Fibroblast of skin of right biceps (primary cell): ENCODE results near the gene CBLC.

Experiments
- DNase-seq: peaks from one replicate; pipeline ENCODE4 v3.0.0-alpha.2; 2013

Gene CBLC

DNA sequence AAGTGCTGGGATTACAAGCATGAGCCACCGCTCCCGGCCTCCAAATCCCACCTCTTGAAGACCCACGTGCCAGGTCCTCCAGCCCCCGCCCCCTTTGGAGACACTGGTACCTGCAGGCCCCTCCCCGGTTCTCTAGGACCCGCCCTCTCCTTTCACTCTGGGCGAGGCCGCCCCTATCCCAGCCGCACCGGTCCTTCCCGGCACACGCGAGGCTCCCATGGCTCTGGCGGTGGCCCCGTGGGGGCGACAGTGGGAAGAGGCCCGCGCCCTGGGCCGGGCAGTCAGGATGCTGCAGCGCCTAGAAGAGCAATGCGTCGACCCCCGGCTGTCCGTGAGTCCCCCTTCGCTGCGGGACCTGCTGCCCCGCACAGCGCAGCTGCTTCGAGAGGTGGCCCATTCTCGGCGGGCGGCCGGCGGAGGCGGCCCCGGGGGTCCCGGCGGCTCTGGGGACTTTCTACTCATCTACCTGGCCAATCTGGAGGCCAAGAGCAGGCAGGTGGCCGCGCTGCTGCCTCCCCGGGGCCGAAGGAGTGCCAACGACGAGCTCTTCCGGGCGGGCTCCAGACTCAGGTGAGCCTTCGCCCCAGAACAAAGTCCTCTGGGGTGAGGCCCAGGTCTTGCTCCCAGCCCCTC is at the start of gene CBLC:
CBLC (plus strand) TSS at position 176 of the 633 bp plus-strand sequence; CDS start at position 218, 42 bp downstream.
- DNase-seq, result no peak

- DNase-seq, result no peak
These were observed 49.5 kb upstream of the CBLC start for GRCh38 chr19:44728178-44728577.

DNA sequence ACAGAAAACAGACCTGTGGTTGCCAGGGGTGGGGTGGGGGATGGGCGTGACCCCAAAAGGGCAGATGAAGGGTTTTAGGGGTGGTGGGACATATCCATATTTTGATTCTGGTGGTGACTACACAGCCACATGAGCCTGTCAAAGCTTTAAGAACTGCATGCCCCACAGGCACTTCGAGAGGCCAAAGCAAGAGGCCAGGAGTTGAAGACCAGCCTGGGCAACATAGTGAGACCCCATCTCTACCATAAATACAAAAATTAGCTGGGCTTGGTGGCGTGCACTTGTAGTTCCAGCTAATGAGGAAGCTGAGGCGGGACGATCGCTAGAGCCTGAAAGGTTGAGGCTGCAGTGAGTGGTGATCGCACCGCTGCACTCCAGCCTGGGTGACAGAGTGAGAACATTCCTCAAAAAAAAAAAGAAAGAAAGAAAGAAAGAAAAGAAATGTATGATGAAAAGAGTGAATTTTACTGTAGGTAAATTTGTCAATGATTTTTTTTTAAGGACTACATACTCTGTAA is 48.1 kb upstream of the CBLC start:
- DNase-seq, result no peak

GRCh38 chr19:44731081-44731480 is 46.6 kb upstream of the CBLC start:
- no peak for DNase-seq

- DNase-seq, result no peak
These were observed 46.1 kb upstream of the CBLC start for GRCh38 chr19:44731622-44732021.

- DNase-seq, result no peak
These were observed 45.3 kb upstream of the CBLC start for GRCh38 chr19:44732235-44733014.

DNA sequence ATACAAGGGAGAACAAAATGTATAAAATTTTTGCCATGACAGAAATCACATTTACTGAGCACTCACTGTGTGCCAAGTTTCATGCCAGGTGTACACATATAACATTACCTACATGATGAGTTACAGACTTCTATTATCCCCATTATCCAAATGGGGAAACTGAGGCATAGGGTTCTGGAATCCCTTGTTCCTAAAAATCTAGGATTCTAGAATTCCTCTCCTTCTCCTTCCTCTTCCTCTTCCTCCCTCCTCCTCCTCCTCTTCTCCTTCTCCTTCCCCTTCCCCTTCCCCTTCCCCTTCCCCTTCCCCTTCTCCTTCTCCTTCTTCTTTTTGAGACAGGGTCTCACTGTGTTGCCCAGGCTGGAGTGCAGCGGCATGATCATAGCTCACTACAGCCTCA is 43.3 kb upstream of the CBLC start:
- no peak for DNase-seq

GRCh38 chr19:44735011-44735410 is 42.7 kb upstream of the CBLC start:
- no peak for DNase-seq

- DNase-seq, result peak; percentile 65
These were observed 40.2 kb upstream of the CBLC start for GRCh38 chr19:44737238-44738071.

DNA sequence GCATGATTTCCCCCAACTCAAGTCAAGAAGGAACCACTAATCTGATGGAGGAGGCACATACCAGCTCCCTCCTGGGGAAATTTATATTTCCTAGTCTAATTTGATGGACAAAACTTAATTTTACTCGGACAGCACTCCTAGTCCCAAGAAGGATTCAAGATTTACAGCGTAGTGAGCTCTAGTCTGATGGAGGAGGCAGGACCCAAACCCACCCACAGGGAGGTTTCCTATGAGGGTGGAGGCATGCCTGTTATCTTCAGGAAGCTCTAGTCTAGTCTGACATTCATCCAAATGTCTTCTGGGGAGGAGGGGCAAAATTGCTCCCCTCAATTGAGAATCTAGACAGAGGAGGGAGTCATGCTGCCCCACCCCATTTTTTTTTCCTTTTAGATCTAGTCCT is 39.6 kb upstream of the CBLC start:
- DNase-seq, result no peak

GRCh38 chr19:44738603-44739558 is 38.8 kb upstream of the CBLC start:
- DNase-seq, result no peak

DNA sequence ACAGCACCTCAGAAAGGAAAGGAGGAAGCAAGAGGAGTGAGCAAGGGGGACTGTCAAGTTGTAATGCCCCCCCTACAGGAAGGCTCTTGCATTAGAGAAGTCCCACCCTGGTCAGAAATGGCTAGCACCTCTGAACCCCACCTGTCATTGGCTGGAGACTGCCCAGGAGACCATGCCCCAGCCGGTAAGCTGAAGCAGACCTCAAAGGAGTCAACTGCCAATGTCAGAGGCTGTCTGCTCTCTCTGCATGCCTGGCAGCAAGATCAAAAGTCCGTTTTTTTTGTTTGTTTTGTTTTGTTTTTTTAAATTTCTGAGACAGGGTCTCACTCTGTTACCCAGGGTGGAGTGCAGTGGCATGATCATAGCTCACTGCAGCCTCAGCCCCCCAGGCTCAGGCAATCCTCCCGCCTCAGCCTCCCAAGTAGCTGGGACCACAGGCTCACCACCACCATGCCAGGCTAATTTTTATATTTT is 37.3 kb upstream of the CBLC start:
- no peak for DNase-seq

DNA sequence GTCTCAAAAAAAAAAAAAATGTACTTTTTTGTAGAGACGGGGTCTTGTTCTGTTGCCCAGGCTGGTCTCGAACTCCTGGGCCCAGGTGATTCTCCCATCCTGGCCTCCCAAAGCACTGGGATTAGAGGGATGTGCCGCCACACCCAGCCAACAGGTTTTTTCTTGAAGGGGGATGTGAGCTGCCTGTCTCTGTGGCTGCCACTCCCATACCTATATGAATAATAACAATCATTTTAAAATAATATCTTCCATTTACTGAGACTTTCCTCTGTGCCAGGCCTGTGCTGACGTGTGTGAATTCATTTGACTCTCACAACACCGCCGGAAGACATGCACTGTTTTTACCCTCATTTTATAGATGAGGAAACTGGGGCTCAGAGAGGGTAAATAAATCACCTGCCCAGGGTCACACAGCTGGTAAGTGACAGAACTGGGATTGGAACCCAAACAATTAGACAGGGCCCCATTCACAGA is 36.4 kb upstream of the CBLC start:
- DNase-seq, result no peak

- DNase-seq, result peak; percentile 100
These were observed 35.8 kb upstream of the CBLC start for GRCh38 chr19:44741841-44742329.

DNA sequence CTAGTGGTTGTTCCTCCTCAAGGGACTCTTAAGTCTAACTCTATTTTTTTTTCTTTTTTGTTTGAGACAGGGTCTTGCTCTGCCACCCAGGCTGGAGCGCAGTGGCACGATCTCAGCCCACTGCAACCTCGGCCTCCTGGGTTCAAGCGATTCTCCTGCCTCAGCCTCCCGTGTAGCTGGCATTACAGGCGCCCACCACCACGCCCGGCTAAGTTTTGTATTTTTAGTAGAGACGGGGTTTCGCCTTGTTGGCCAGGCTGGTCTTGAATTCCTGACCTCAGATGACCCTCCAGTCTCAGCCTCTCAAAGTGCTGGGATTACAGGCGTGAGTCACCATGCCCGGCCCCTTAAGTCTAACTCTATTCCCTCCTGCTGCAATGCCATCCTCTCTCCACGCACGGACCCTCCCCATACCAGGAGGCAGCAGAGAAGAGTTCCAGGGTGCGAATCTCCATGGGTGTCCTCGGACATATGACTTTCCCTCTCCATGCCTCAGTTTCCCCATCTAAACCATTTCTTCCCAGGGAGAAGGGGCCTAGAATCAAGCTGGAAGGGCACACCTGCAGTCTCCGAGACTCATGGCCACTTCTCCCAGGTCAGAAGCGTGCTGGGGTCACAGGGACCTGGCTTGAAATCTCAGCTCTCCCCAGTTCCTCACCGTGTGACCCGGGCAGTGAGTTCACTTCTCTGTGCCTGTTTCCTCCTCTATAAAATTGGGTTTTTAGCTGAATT is 35.2 kb upstream of the CBLC start:
- DNase-seq, result no peak

DNA sequence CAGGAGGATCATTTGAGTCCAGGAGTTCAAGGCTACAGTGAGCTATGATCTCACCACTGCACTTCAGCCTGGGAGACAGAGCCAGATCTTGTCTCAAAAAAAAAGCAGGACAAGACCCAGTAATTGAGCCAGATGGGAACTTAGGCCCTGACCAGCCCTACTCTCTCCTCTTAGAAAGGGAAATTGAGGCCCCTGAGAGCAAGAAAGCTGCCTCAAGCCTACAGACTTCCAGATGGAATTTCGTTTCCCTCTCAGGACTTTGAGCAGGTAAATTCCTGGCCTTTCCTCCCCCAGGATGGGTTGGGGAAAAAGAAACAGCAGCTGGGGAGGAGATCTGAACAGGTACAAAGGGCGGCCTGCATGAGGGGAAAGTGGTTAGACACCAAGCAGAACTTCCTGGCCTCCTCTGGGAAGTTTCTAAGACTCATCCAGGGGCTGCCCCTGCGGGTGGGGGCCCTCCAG is 32.8 kb upstream of the CBLC start:
- DNase-seq, result no peak

GRCh38 chr19:44745341-44745831 is 32.3 kb upstream of the CBLC start:
- peak; percentile 88 for DNase-seq

DNA sequence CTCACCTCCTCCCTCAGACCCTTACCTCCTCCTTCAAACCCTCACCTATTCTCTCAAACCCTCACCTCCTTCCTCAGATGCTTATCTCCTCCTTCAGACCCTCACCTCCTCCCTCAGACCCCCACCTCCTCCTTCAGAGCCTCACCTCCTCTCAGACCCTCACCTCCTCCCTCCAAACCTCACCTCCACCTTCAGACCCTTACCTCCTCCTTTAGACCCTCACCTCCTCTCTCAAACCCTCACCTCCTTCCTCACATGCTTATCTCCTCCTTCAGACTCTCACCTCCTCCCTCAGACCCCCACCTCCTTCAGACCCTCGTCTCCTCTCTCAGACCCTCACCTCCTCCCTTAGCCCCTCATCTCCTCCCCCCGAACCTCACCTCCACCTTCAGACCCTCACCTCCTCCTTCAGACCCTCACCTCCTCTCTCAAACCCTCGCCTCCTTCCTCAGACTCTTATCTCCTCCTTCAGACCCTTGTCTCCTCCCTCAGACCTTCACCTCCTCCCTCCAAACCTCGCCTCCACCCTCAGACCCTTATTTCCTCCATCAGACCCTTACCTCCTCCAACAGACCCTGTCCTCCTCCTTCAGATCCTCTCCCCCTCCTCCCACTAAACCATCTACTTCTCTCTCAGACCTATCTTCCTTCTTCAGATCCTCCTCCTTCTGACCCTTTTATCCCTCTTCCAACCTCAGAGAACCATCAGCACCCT is 31.6 kb upstream of the CBLC start:
- no peak for DNase-seq

GRCh38 chr19:44746616-44746945 is 31.1 kb upstream of the CBLC start:
- no peak for DNase-seq
